Mononuclear cell (primary cell): ENCODE measurements around the gene STAT6. TPM values are rescaled to one million over a fixed set of nuclear protein-coding genes. Genes with fewer than 3 reads are reported as not detected.

ENCODE experiments used
- H3K27me3 ChIP-seq: 2 replicates; pipeline ENCODE4 v1.6.0; 2011; ENCODE audit warnings: low read length, control low read depth; ENCODE audit not compliant: insufficient read depth
- H3K4me1 ChIP-seq: 2 replicates; pipeline ENCODE4 v1.5.1; 2011; ENCODE audit warnings: mild to moderate bottlenecking, low read length, control low read depth; ENCODE audit not compliant: insufficient read depth
- H3K4me3 ChIP-seq: 2 replicates; pipeline ENCODE4 v1.5.1; 2011; ENCODE audit warnings: mild to moderate bottlenecking, low read length, moderate library complexity
- H3K9me3 ChIP-seq: 2 replicates; pipeline ENCODE4 v1.5.1; 2011; ENCODE audit warnings: low read depth, mild to moderate bottlenecking, control low read depth, low read length
- total RNA-seq: library from RNA; depleted of rRNA; stranded (reverse); fragments of >200 nt; gene quantifications from one replicate; pipeline ENCODE4 v1.2.3, GENCODE V29; 2012

The STAT6 gene
- total RNA-seq, 1 donor = 68.1 TPM

DNA sequence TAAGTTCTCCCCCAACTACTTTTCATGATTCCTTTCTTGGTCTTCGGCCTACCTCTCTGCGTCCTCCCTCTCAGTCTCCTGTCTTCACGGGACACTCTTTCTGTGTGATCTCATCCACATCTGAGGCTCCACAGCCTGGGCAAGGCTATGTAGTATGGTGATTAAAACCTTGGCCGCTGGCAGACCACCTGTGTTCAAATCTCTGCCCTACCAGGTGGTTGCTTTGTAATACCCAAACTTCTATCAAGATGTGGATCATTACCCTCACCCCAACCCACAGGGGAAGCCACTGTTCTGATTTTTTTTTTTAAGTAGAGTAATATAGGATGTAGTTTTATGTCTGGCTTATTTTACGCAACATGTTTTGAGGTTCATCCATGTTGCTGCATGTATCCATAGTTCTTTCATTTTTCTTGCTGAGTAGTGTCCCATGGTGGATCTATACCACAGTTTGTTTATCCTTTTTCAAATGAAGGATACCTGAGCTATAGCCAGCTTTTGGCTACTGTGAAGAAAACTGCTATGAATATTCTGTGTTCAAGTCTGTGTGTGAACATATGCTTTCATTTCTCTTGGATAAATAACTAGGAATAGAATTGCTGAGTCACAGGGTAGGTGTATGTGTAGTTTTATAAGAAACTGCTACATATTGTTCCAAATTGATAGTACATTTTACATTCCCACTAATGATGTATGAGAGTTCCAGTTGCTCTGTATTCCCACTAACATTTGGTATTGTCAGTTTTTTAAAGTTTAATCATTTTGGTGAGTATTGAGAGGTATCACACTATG, 8.3 kb upstream of the STAT6 start:
- H3K4me1 ChIP-seq = peaks cover 19% of the 10 kb centered on the region
- no peak overlapping the region for H3K4me3 ChIP-seq
- H3K27me3 ChIP-seq = no peaks in the 10 kb centered on the region
- H3K9me3 ChIP-seq = no peaks in the 10 kb centered on the region

GRCh38 chr12:57118711-57119271, 7.6 kb upstream of the STAT6 start:
- H3K27me3 ChIP-seq = no peaks in the 10 kb centered on the region
- H3K4me1 ChIP-seq = peaks cover 19% of the 10 kb centered on the region
- no peak overlapping the region for H3K4me3 ChIP-seq
- no peaks in the 10 kb centered on the region for H3K9me3 ChIP-seq

DNA sequence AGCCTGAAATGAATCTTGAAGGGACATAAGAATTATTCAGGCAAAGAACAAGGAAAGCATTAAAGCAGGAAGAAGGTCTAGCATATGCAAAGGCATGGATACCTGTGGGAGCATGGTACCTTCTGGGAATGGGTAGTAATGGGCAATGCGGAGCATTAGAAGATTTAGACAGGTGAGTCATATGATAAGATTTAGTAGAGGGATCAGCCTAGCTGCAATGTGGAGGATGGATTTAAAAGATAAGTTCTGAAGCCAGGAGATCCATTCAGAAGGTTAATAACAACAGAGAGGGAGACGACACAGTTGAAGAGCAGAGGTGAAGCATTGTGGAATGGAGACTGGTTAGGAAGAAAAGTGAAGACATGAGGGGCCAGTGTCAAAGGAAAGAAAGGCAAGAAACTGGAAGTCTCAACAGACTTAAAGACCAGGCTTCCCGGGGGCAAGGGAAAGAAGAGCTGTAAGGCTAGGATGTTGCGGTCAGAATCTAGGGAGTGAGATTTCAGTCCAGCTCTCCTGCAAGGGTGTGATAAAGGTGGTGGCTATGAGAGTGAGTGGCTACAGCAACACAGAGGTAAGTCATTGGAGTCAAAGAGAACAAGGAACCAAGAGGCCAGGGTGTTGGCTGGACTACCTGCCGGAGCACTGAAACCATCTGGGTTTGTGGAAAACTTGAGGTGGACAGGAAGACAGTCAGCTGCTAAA, 5.6 kb upstream of the STAT6 start:
- Histone ChIP-seq H3K4me1 (peaks cover 26% of the 10 kb centered on the region), H3K27me3 (no peaks in the 10 kb centered on the region), H3K4me3 (no peak overlapping the region), H3K9me3 (no peaks in the 10 kb centered on the region)

GRCh38 chr12:57112492-57113294, 1.5 kb upstream of the STAT6 start:
- Histone ChIP-seq H3K4me1 (peaks cover 35% of the 10 kb centered on the region), H3K4me3 (peak overlapping the region; percentile 98), H3K27me3 (no peaks in the 10 kb centered on the region), H3K9me3 (no peaks in the 10 kb centered on the region)

- no peaks in the 10 kb centered on the region for H3K27me3 ChIP-seq
- H3K4me1 ChIP-seq = peaks cover 40% of the 10 kb centered on the region
- H3K9me3 ChIP-seq = no peaks in the 10 kb centered on the region
- peak overlapping the region; percentile 98 for H3K4me3 ChIP-seq
Measured at GRCh38 chr12:57110104-57111030, 795 bp downstream of the STAT6 start.

DNA sequence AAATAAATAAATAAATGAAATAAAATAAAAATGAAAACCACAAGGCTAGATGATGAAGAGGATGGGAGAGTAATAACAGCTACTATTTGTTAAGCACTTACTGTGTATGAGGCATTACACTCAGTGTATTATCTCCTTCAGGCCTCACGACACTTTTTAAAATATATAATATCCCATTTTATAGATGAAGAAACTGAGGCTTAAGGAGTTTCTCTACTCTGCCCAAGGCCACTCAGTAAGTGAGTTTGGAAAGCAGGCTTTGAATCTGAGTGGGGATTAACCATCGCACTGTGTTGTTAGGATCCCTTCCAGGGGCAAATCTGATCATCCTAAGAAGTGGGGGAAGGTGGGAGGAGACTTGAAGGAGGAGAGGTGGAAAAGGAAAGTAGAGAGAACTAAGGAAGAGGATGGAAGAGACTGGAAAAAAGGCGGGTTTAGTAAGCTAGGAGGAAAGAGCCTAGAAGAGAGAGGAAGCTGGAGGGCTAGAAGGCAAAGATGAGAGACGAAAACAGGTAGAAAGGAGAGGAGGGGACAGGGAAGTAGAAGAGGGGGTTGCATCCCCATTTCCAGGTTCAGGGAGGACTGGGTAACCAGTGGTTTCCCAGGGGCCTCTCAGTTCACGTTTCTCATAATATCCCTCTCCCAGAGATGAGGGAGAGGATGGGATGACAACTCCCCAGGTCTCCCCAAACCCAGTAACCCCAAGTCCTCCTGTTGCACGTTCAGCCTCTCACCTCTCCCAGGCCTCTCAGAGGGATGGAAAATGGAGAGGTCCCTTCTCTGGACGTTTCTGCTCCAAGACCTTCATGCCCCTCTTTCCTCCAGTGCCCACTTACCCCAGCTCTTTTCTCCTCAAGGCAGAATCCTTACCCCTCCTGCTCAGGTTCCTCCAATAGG, 1.7 kb downstream of the STAT6 start:
- no peaks in the 10 kb centered on the region for H3K27me3 ChIP-seq
- H3K4me1 ChIP-seq = peaks cover 40% of the 10 kb centered on the region
- H3K9me3 ChIP-seq = no peaks in the 10 kb centered on the region
- H3K4me3 ChIP-seq = peak overlapping the region; percentile 98

- H3K27me3 ChIP-seq = no peaks in the 10 kb centered on the region
- H3K4me3 ChIP-seq = no peak overlapping the region
- no peaks in the 10 kb centered on the region for H3K9me3 ChIP-seq
- H3K4me1 ChIP-seq = peaks cover 43% of the 10 kb centered on the region
Measured at GRCh38 chr12:57107456-57108155, 3.6 kb downstream of the STAT6 start.

GRCh38 chr12:57106021-57106708, 5.0 kb downstream of the STAT6 start:
- peaks cover 43% of the 10 kb centered on the region for H3K4me1 ChIP-seq
- no peaks in the 10 kb centered on the region for H3K9me3 ChIP-seq
- H3K27me3 ChIP-seq = no peaks in the 10 kb centered on the region
- no peak overlapping the region for H3K4me3 ChIP-seq

DNA sequence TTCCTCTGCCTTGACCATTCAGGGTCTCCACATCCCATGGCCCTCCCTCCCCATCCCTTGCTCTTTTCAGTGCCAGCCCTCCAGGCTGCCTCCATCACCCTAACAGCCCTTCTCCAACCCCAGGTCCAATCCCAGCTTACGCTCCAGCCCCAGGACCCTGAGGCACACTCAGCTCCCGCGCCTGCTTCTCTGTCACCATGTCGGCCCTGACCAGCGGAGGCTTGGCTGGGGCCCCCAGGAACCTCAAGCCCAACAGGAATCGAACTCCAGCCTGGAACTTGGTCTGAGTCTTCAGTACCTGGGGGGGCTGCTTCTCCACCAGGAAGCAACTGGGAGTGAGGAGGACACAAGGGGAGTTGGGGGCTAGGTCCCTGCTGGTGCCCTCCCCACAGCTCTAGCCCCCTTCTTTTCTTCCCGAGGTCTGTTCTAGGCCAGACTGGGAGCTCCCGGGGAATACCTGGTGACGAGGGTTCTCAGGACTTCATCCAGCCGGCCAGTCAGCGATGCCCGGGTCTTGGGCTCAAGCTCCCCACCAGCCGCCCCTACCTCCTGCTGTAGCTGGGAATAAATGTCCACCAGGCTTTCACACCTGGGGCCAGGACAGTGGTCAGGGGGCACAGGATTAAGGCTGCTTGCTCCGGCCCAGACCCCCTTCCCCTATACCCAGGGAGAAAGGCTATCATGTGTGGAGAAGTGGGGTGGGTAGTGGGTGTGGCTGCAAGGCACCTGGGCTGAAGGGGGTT, 6.0 kb downstream of the STAT6 start:
- peaks cover 43% of the 10 kb centered on the region for H3K4me1 ChIP-seq
- H3K9me3 ChIP-seq = no peaks in the 10 kb centered on the region
- H3K4me3 ChIP-seq = no peak overlapping the region
- no peaks in the 10 kb centered on the region for H3K27me3 ChIP-seq

DNA sequence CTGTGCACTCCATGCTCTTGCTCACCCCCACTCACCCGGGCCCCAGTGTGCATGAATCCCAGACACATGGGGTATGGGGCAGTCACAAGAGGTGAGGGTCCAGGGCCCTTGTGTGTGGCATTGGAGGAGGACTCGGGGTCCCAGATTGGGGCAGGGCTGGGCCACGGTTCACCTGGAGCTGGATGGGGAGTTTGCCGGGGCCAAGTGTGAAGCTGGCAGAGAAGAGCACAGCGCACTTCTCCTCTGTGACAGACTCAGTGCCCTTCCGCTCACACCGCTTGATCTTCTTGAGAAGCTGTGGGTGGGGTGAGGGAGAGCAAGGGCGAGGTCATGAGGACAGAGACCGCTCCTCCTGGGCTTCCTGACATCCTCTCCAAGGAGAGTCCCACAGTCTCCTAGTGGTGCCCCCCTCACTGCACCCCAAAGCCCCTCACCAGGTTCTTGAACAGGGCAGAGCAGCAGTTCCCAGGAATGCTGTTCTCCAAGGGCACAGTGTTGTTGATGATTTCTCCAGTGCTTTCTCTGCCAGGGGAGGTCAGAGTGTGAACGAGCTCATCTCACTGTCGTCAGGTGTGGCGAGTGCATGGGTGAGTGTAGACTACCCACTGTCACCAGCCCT, 6.8 kb downstream of the STAT6 start:
- Histone ChIP-seq H3K27me3 (no peaks in the 10 kb centered on the region), H3K4me3 (no peak overlapping the region), H3K9me3 (no peaks in the 10 kb centered on the region), H3K4me1 (peaks cover 35% of the 10 kb centered on the region)

DNA sequence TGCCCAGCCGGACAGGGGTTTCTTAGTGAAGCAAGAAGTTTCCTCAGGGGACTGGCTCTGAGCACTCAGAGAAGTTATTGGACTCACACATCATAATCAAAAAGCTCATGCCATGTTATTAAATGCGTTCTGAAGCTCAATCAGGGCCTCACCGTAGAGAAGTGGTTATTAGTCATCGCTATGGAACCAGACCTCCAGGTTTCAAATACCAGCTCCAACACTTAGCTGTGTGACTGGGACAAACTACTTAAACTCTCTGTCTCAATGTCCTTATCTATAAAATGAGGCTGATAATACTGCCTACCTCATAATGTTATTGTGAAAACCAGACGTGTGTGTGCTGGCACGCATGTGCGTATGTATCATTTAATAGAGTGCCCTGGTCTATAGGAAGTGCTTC, 7.3 kb downstream of the STAT6 start:
- peaks cover 30% of the 10 kb centered on the region for H3K4me1 ChIP-seq
- H3K9me3 ChIP-seq = no peaks in the 10 kb centered on the region
- no peak overlapping the region for H3K4me3 ChIP-seq
- no peaks in the 10 kb centered on the region for H3K27me3 ChIP-seq
